ENCODE data around the gene TNS3. TPM values are rescaled to one million over a fixed set of nuclear protein-coding genes. Genes with fewer than 3 reads are reported as not detected.

The TNS3 gene
- total RNA-seq, 4 donors from 2014 or later, result 27.2 to 110 (median 47.5) TPM

DNA sequence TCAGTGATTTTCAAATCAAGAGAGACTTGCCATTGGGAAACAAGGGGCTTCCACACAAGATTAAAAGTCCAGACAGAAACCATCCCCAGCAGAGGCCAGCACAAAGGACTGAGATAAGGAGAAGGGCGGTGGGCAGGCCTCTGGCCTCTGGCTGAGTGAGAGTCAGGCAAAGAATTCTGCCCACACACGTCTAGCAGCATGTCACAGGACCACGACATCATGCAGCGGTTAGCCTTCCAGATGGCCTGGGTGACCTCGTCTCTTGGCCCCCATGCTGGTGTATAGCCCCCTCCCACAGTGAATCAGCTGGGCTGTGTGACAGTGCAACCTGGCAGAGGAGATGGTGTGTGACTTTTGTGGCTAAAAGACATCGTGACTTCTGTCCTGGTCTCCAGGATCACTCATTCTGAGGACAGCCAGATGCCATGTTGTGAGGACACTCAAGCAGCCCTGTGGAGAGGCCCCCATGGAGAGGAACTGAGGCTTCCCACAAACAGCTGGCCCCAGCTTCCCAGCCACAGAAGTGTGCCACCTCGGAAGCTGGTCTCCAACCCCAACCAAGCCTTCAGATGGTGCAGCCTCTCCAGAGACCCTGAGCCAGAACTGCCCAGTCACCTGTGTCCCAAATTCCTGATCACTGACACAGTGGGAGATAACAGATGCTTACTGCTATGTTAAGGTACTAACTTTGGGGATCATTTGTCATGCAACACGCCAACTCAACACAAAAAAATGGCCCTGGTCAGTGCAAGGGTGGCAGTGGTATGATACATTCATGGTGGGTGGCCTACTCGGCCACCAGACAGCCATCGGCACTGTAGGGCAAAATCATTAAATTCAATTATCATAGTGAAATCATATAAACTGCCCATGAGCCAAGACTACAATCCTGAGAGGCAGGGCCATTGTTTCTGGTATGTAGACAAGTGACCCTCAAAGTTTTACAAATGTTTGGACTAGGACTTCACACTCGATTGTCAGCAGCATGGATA is 73.2 kb downstream of the TNS3 start:
- H3K4me1 ChIP-seq, result peaks cover 3 to 15% of the 10 kb centered on the region in 2 donors
- intact Hi-C loops (cut with DNase I; ENCODE audit: low total_unique reads), result no loop called here
- no peaks in the 10 kb centered on the region for H3K36me3 ChIP-seq
- H3K27me3 ChIP-seq, result no peaks in the 10 kb centered on the region
- TF ChIP-seq CTCF (IDR thresholded peaks at IDR 0.05), result no peak
- no peak for TF ChIP-seq POLR2A (IDR thresholded peaks at IDR 0.05)
- DNase-seq, result peak in 1 of 2 donors; percentile 6
- H3K27ac ChIP-seq, result peak overlapping the region in 1 of 2 donors; percentile 30
- H3K4me3 ChIP-seq, result no peak overlapping the region
- no peaks in the 10 kb centered on the region for H3K9me3 ChIP-seq

DNA sequence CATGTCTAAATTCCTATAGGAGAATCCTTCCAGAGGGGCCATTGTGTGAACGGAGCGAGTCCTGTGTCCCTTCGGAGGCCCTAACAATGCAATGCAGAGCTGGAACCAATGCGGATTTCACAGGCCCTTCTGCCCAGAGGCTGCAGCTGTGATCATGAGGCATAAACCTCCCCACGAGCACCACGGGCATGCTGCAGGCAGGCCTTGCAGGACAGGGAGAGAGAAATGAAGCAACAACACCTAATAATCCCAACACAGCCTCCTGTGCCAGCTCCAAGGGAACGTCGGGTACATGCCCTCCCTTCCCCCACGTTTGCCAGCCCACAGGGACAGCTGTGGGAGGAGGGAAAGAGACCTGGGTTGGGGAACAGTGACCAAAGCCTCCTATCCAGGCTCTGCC is 74.4 kb downstream of the TNS3 start:
- Histone ChIP-seq H3K4me3 (no peak overlapping the region), H3K9me3 (no peaks in the 10 kb centered on the region), H3K27me3 (no peaks in the 10 kb centered on the region), H3K36me3 (no peaks in the 10 kb centered on the region), H3K27ac (peak overlapping the region in 1 of 2 donors; percentile 30), H3K4me1 (peaks cover 6 to 17% of the 10 kb centered on the region in 2 donors)
- intact Hi-C loops (cut with DNase I; ENCODE audit: low total_unique reads), result no loop called here
- TF ChIP-seq POLR2A (IDR thresholded peaks at IDR 0.05), result no peak
- no peak for TF ChIP-seq CTCF (IDR thresholded peaks at IDR 0.05)
- DNase-seq, result peak in 1 of 2 donors; percentile 11

GRCh38 chr7:47506382-47507339 is 75.2 kb downstream of the TNS3 start:
- Histone ChIP-seq H3K36me3 (no peaks in the 10 kb centered on the region), H3K27me3 (no peaks in the 10 kb centered on the region), H3K4me1 (peaks cover 14 to 24% of the 10 kb centered on the region in 2 donors), H3K9me3 (no peaks in the 10 kb centered on the region), H3K27ac (peak overlapping the region in 1 of 2 donors; percentile 9), H3K4me3 (no peak overlapping the region)
- peak; percentile 30 to 40 for DNase-seq
- intact Hi-C loops (cut with DNase I; ENCODE audit: low total_unique reads), result no loop called here
- TF ChIP-seq POLR2A (IDR thresholded peaks at IDR 0.05) (no peak), CTCF (IDR thresholded peaks at IDR 0.05) (no peak)

DNA sequence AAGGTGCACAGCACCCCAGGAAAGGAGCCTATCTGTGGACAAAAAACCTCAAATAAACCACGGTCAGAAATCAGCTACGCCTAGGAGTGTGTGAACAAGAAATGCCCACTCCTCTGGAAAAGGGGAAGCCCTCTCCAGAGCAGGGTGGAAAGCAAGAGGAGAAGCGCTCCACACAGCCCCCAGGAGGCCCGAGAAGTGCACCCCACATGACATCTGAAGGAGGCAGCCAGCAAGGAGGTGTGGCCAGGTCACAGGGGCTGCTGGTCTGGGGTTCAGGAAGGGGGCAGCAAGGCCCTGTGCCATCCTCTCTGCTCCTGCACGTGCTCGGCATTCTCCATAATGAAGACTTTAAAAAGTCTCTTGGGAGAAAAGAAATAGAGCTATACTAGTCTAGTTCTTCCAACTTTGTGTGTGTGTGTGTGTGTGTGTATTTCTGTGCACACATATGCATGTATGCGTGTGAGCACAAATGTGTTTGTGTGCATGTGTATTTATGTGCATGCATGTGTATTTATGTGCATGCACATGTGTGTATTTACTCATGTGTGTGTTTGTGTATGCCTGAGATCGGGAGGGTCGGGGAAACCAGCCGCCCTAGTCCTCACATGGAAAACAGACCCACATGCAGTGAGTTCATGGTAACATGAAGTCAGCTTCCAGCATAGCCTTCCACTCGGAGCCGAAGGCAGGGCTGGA is 76.5 kb downstream of the TNS3 start:
- no peak for DNase-seq
- intact Hi-C loops (cut with DNase I; ENCODE audit: low total_unique reads), result no loop called here
- H3K27ac ChIP-seq, result no peak overlapping the region

More for the DNA sequence above, 76.5 kb downstream of the TNS3 start:
- Histone ChIP-seq H3K27me3 (no peaks in the 10 kb centered on the region), H3K4me1 (peaks cover 17 to 24% of the 10 kb centered on the region in 2 donors), H3K9me3 (no peaks in the 10 kb centered on the region), H3K4me3 (no peak overlapping the region), H3K36me3 (no peaks in the 10 kb centered on the region)
- TF ChIP-seq CTCF (IDR thresholded peaks at IDR 0.05), result no peak
- TF ChIP-seq POLR2A (IDR thresholded peaks at IDR 0.05), result no peak

All from uterus (tissue), 4 donors.